Liver (tissue), 9 donors: ENCODE results near the gene KIAA1217. TPM values are rescaled to one million over a fixed set of nuclear protein-coding genes. Genes with fewer than 3 reads are reported as not detected.

Experiments used
- DNase-seq: peaks from one replicate; pipeline ENCODE4 v3.0.0-alpha.2; 2017; ENCODE audit warnings: low spot score
- H3K27ac ChIP-seq, 2 donors: one replicate each; pipeline ENCODE4 v1.7.0; 2013; ENCODE audit warnings: inconsistent platforms in 2 of 2, low read length in 2 of 2, control low read depth in 1 of 2, low read depth in 1 of 2, mild to moderate bottlenecking in 1 of 2
- H3K27me3 ChIP-seq, 4 donors: one replicate each; pipeline versions ENCODE4 v1.6.1 to v1.7.0; 2013; ENCODE audit warnings: low read length in 3 of 4, inconsistent platforms in 1 of 4, mild to moderate bottlenecking in 1 of 4, moderate library complexity in 1 of 4; ENCODE audit not compliant: control insufficient read depth in 4 of 4, insufficient read depth in 4 of 4
- H3K36me3 ChIP-seq, 4 donors: one replicate each; pipeline versions ENCODE4 v1.6.1 to v1.7.0; 2013; ENCODE audit warnings: low read length in 3 of 4, mild to moderate bottlenecking in 3 of 4, low read depth in 1 of 4, moderate library complexity in 1 of 4; ENCODE audit not compliant: control insufficient read depth in 4 of 4, insufficient read depth in 3 of 4
- H3K4me1 ChIP-seq, 4 donors: one replicate each; pipeline versions ENCODE4 v1.6.1 to v1.7.0; 2013; ENCODE audit warnings: low read length in 3 of 4, mild to moderate bottlenecking in 3 of 4, moderate library complexity in 1 of 4; ENCODE audit not compliant: control insufficient read depth in 4 of 4, insufficient read depth in 4 of 4
- H3K4me3 ChIP-seq, 3 donors: one replicate each; pipeline versions ENCODE4 v1.6.1 to v1.7.0; 2013; ENCODE audit warnings: low read length in 3 of 3, control low read depth in 1 of 3, low read depth in 1 of 3, mild to moderate bottlenecking in 1 of 3
- H3K9ac ChIP-seq, 2 donors: one replicate each; pipeline ENCODE4 v1.7.0; 2013; ENCODE audit warnings: low read length in 2 of 2, mild to moderate bottlenecking in 2 of 2, moderate library complexity in 2 of 2, control low read depth in 1 of 2, low read depth in 1 of 2
- H3K9me3 ChIP-seq, 4 donors: one replicate each; pipeline versions ENCODE4 v1.6.1 to v1.7.0; 2013; ENCODE audit warnings: low read length in 3 of 4; ENCODE audit not compliant: control insufficient read depth in 4 of 4
- ATF3 ChIP-seq: IDR thresholded peaks from 2 replicates; pipeline ENCODE4 v1.6.1; 2016; ENCODE audit warnings: antibody characterized with exemption
- EGR1 ChIP-seq, 2 donors: IDR thresholded peaks; 2 replicates each; pipeline ENCODE4 v1.6.1; 2016 to 2018; ENCODE audit warnings: antibody characterized with exemption in 2 of 2, low read depth in 2 of 2
- FOXA1 ChIP-seq: IDR thresholded peaks from 2 replicates; pipeline ENCODE4 v1.6.1; 2016; ENCODE audit warnings: antibody characterized with exemption
- FOXA2 ChIP-seq: IDR thresholded peaks from 2 replicates; pipeline ENCODE4 v1.6.1; 2016; ENCODE audit warnings: antibody characterized with exemption
- GABPA ChIP-seq, 2 donors: IDR thresholded peaks in 1 of 2; conservative IDR thresholded peaks in 1 of 2; 2 replicates each; pipeline ENCODE4 v1.6.1; 2016; ENCODE audit warnings: antibody characterized with exemption in 2 of 2, mild to moderate bottlenecking in 1 of 2, moderate library complexity in 1 of 2
- HNF4A ChIP-seq, 2 donors: conservative IDR thresholded peaks; 2 replicates each; pipeline ENCODE4 v1.6.1; 2016; ENCODE audit warnings: antibody characterized with exemption in 2 of 2, mild to moderate bottlenecking in 2 of 2
- HNF4G ChIP-seq: IDR thresholded peaks from 2 replicates; pipeline ENCODE4 v1.6.1; 2016; ENCODE audit warnings: antibody characterized with exemption
- JUND ChIP-seq, 2 donors: IDR thresholded peaks; 2 replicates each; pipeline ENCODE4 v1.6.1; 2016; ENCODE audit warnings: antibody characterized with exemption in 2 of 2
- MAX ChIP-seq: IDR thresholded peaks from 2 replicates; pipeline ENCODE4 v1.6.1; 2016; ENCODE audit warnings: antibody characterized with exemption
- NR2F2 ChIP-seq: IDR thresholded peaks from 2 replicates; pipeline ENCODE4 v1.6.1; 2016; ENCODE audit warnings: antibody characterized with exemption
- RAD21 ChIP-seq, 2 donors: IDR thresholded peaks; 2 replicates each; pipeline ENCODE4 v1.6.1; 2016; ENCODE audit warnings: antibody characterized with exemption in 2 of 2, mild to moderate bottlenecking in 2 of 2
- RXRA ChIP-seq, 2 donors: IDR thresholded peaks; 2 replicates each; pipeline ENCODE4 v1.6.1; 2017 to 2018; ENCODE audit warnings: antibody characterized with exemption in 2 of 2, mild to moderate bottlenecking in 1 of 2
- SP1 ChIP-seq: IDR thresholded peaks from 2 replicates; pipeline ENCODE4 v1.6.1; 2018; ENCODE audit warnings: antibody characterized with exemption, mild to moderate bottlenecking
- TAF1 ChIP-seq: conservative IDR thresholded peaks from 2 replicates; pipeline ENCODE4 v1.6.1; 2016; ENCODE audit warnings: antibody characterized with exemption, mild to moderate bottlenecking
- YY1 ChIP-seq: IDR thresholded peaks from 2 replicates; pipeline ENCODE4 v1.6.1; 2016; ENCODE audit warnings: antibody characterized with exemption, mild to moderate bottlenecking
- WGBS: extraction: QIAGEN DNeasy Blood & Tissue Kit; methylation state at CpG from one replicate; pipeline ENCODE4 v1.1.7; 2013; 5-methylcytosine and 5-hydroxymethylcytosine counted together
- polyA plus RNA-seq, 2 donors: library from polyadenylated mRNA; stranded (reverse) in 1 of 2; unstranded in 1 of 2; fragments of 200-250 nt in 1 of 2; fragments of >200 nt in 1 of 2; fragmentation: Nextera tagmentation in 1 of 2; extraction: Ambion mirVana in 1 of 2; gene quantifications; one replicate each; pipeline versions ENCODE4 v1.2.1 to v1.2.3, GENCODE V29; 2013 to 2015
- total RNA-seq, 2 donors: library from RNA; depleted of rRNA; stranded (reverse); fragments of >200 nt; gene quantifications; one replicate each; pipeline ENCODE4 v1.2.3, GENCODE V29; 2014
- TF ChIP-seq, protein P1 (sequence below): IDR thresholded peaks from 2 replicates; pipeline ENCODE4 v1.6.1; 2016; ENCODE audit warnings: antibody characterized with exemption, mild to moderate bottlenecking
- TF ChIP-seq, protein P2 (sequence below): IDR thresholded peaks from 2 replicates; pipeline ENCODE4 v1.6.1; 2016; ENCODE audit warnings: antibody characterized with exemption
- TF ChIP-seq, protein P3 (sequence below): fragments of 150-350 bp; IDR thresholded peaks from 2 replicates; pipeline ENCODE4 v1.5.1; 2017; ENCODE audit warnings: improper control_type of control experiment, low read depth, low read length; ENCODE audit not compliant: missing input control
- donor health status: healthy.
- donor health status: healthy.
- donor health status: healthy.
- donor health status: healthy.
- donor health status: healthy.

The KIAA1217 gene
- total and polyA plus RNA-seq, 4 donors = 4.5 to 12.8 (median 6.8) TPM

DNA sequence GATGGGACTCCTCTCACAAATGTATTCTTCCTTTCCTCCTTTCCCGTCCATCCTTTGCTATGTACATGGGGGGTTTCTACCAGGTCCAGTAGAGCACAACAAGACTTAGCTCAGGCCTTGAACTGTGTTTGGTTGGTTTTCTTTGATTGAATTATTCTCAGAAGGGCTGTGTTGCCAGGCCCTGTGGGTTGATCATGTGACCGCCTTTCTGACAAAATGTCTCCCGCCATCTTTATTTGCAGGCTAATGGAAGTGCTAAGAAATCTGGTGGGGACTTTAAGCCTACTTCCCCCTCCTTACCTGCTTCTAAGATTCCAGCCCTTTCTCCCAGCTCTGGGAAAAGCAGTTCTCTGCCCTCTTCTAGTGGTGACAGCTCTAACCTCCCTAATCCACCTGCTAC is 336.6 kb downstream of the KIAA1217 start:
- Histone ChIP-seq H3K36me3 (peaks cover 8 to 59% (median 45%) of the 10 kb centered on the region in 4 donors), H3K9ac (no peak overlapping the region), H3K4me3 (no peak overlapping the region), H3K4me1 (no peaks in the 10 kb centered on the region), H3K27ac (no peak overlapping the region), H3K27me3 (no peaks in the 10 kb centered on the region), H3K9me3 (no peaks in the 10 kb centered on the region)
- TF ChIP-seq JUND (IDR thresholded peaks at IDR 0.05) (no peak), RAD21 (IDR thresholded peaks at IDR 0.05) (no peak), ATF3 (no peak), HNF4G (no peak), EGR1 (IDR thresholded peaks at IDR 0.05; ENCODE audit: low read depth in 2 of 2) (no peak), NR2F2 (no peak), FOXA1 (no peak), MAX (no peak), HNF4A (conservative IDR thresholded peaks at IDR 0.05) (no peak), YY1 (no peak), GABPA (IDR thresholded peaks at IDR 0.05 in 1 of 2, conservative IDR thresholded peaks at IDR 0.05 in 1 of 2) (no peak), RXRA (IDR thresholded peaks at IDR 0.05) (no peak), FOXA2 (no peak), SP1 (no peak), TAF1 (no peak)
- TF ChIP-seq, protein P1, sequence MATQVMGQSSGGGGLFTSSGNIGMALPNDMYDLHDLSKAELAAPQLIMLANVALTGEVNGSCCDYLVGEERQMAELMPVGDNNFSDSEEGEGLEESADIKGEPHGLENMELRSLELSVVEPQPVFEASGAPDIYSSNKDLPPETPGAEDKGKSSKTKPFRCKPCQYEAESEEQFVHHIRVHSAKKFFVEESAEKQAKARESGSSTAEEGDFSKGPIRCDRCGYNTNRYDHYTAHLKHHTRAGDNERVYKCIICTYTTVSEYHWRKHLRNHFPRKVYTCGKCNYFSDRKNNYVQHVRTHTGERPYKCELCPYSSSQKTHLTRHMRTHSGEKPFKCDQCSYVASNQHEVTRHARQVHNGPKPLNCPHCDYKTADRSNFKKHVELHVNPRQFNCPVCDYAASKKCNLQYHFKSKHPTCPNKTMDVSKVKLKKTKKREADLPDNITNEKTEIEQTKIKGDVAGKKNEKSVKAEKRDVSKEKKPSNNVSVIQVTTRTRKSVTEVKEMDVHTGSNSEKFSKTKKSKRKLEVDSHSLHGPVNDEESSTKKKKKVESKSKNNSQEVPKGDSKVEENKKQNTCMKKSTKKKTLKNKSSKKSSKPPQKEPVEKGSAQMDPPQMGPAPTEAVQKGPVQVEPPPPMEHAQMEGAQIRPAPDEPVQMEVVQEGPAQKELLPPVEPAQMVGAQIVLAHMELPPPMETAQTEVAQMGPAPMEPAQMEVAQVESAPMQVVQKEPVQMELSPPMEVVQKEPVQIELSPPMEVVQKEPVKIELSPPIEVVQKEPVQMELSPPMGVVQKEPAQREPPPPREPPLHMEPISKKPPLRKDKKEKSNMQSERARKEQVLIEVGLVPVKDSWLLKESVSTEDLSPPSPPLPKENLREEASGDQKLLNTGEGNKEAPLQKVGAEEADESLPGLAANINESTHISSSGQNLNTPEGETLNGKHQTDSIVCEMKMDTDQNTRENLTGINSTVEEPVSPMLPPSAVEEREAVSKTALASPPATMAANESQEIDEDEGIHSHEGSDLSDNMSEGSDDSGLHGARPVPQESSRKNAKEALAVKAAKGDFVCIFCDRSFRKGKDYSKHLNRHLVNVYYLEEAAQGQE = no peak
- TF ChIP-seq, protein P2, sequence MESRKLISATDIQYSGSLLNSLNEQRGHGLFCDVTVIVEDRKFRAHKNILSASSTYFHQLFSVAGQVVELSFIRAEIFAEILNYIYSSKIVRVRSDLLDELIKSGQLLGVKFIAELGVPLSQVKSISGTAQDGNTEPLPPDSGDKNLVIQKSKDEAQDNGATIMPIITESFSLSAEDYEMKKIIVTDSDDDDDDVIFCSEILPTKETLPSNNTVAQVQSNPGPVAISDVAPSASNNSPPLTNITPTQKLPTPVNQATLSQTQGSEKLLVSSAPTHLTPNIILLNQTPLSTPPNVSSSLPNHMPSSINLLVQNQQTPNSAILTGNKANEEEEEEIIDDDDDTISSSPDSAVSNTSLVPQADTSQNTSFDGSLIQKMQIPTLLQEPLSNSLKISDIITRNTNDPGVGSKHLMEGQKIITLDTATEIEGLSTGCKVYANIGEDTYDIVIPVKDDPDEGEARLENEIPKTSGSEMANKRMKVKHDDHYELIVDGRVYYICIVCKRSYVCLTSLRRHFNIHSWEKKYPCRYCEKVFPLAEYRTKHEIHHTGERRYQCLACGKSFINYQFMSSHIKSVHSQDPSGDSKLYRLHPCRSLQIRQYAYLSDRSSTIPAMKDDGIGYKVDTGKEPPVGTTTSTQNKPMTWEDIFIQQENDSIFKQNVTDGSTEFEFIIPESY = no peak
- TF ChIP-seq, protein P3, sequence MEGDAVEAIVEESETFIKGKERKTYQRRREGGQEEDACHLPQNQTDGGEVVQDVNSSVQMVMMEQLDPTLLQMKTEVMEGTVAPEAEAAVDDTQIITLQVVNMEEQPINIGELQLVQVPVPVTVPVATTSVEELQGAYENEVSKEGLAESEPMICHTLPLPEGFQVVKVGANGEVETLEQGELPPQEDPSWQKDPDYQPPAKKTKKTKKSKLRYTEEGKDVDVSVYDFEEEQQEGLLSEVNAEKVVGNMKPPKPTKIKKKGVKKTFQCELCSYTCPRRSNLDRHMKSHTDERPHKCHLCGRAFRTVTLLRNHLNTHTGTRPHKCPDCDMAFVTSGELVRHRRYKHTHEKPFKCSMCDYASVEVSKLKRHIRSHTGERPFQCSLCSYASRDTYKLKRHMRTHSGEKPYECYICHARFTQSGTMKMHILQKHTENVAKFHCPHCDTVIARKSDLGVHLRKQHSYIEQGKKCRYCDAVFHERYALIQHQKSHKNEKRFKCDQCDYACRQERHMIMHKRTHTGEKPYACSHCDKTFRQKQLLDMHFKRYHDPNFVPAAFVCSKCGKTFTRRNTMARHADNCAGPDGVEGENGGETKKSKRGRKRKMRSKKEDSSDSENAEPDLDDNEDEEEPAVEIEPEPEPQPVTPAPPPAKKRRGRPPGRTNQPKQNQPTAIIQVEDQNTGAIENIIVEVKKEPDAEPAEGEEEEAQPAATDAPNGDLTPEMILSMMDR = no peak
- no peak for DNase-seq
- 92% methylated on average over 3 of the region's 3 CpGs for WGBS
